Upper lobe of left lung (tissue), 6 donors: Measurements from ENCODE around the gene NKD2. TPM values are rescaled to one million over a fixed set of nuclear protein-coding genes. Genes with fewer than 3 reads are reported as not detected.
"Not testable (repeated sequence)": the region's sequence is repeated elsewhere in the genome, so short reads cannot be mapped to it uniquely, and the experiment has no call there.

Source experiments
- ATAC-seq, 2 donors: fragments of 200-7000 bp; cut with Tn5 transposase; one replicate each; pipeline ENCODE4 v1.9.1; 2022; ENCODE audit warnings: mild to moderate bottlenecking in 2 of 2, moderate library complexity in 2 of 2; ENCODE audit not compliant: low FRiP score in 2 of 2
- DNase-seq, 2 donors: peaks; one replicate each; pipeline ENCODE4 v3.0.0-alpha.2; 2019 to 2020
- H3K27ac ChIP-seq, 4 donors: fragments of 200-600 bp; sonication (generic); one replicate each; pipeline ENCODE4 v1.5.1; 2016 to 2019
- H3K27me3 ChIP-seq, 4 donors: fragments of 200-600 bp; sonication (generic); one replicate each; pipeline ENCODE4 v1.5.1; 2017 to 2019
- H3K36me3 ChIP-seq, 4 donors: fragments of 200-600 bp; sonication (generic); one replicate each; pipeline ENCODE4 v1.5.1; 2016 to 2019
- H3K4me1 ChIP-seq, 4 donors: fragments of 200-600 bp; sonication (generic); one replicate each; pipeline ENCODE4 v1.5.1; 2018 to 2019
- H3K4me3 ChIP-seq, 4 donors: fragments of 200-600 bp; sonication (generic); one replicate each; pipeline ENCODE4 v1.5.1; 2017 to 2019; ENCODE audit warnings: mild to moderate bottlenecking in 2 of 4, moderate library complexity in 1 of 4
- H3K9me3 ChIP-seq, 4 donors: fragments of 200-600 bp; sonication (generic); one replicate each; pipeline ENCODE4 v1.5.1; 2018 to 2019
- CTCF ChIP-seq, 6 experiments: fragments of 450-650 bp in 4 of 6; fragments of 200-600 bp in 2 of 6; sonication (generic) in 2 of 6; IDR thresholded peaks; one replicate each; pipeline ENCODE4 v1.5.1; 2016 to 2019; ENCODE audit warnings: antibody characterized with exemption in 6 of 6
- EP300 ChIP-seq, 4 donors: sonication (generic); formaldehyde crosslinking; IDR thresholded peaks; one replicate each; pipeline ENCODE4 v1.5.1; 2017; ENCODE audit warnings: antibody characterized with exemption in 4 of 4, control low read depth in 2 of 4
- POLR2A ChIP-seq, 4 donors: fragments of 450-650 bp; IDR thresholded peaks; one replicate each; pipeline ENCODE4 v1.5.1; 2016 to 2017; ENCODE audit warnings: antibody characterized with exemption in 4 of 4, mild to moderate bottlenecking in 2 of 4
- POLR2AphosphoS5 ChIP-seq, 2 donors: sonication (generic); formaldehyde crosslinking; IDR thresholded peaks; one replicate each; pipeline ENCODE4 v1.5.1; 2017; ENCODE audit warnings: antibody characterized with exemption in 2 of 2
- WGBS, 2 donors: methylation state at CpG; one replicate each; pipeline ENCODE4 v1.1.5; 2017 to 2018; 5-methylcytosine and 5-hydroxymethylcytosine counted together
- total RNA-seq, 6 donors: library from RNA; depleted of rRNA in 4 of 6; stranded (reverse); fragments of >200 nt in 4 of 6; gene quantifications; one replicate each; pipeline versions ENCODE4 v1.1.0 to v1.2.1, GENCODE V29; 2016 to 2021
- donor health status: DM: no; HTN: no; CAD: no; lungs with moderate emphysema.
- donor health status: DM: no; HTN: yes; CAD: no; lungs with severe emphysema.

Gene NKD2
- total RNA-seq, 6 donors from 2014 or later = 8.9 to 126 (median 50.6) TPM

- no peak overlapping the region for H3K4me3 ChIP-seq
- H3K27me3 ChIP-seq = no peaks in the 10 kb centered on the region
- peaks cover under 1 to 12% (median 9%) of the 10 kb centered on the region in 4 donors for H3K4me1 ChIP-seq
- 71 to 73% methylated on average over 6 to 12 of the region's 12 CpGs for whole genome bisulfite sequencing, 2 donors
- no peaks in the 10 kb centered on the region for H3K36me3 ChIP-seq
- H3K27ac ChIP-seq = peak overlapping the region; percentile 23 to 77 (median 73)
- no peak for TF ChIP-seq POLR2AphosphoS5 (IDR thresholded peaks at IDR 0.05)
- peak; percentile 19 to 63 for DNase-seq
- peak in 1 of 2 donors; percentile 1 for ATAC-seq
- no peaks in the 10 kb centered on the region for H3K9me3 ChIP-seq
Measured at GRCh38 chr5:998246-999031, 10.2 kb upstream of the NKD2 start.

- 76 to 87% methylated on average over 3 to 6 of the region's 6 CpGs for WGBS, 2 donors
- H3K27ac ChIP-seq = peak overlapping the region in 3 of 4 donors; percentile 18 to 77 (median 56)
- H3K4me1 ChIP-seq = peaks cover 7 to 18% (median 15%) of the 10 kb centered on the region in 4 donors
- no peaks in the 10 kb centered on the region for H3K36me3 ChIP-seq
- no peak overlapping the region for H3K4me3 ChIP-seq
- DNase-seq (peak in 1 of 2 donors; percentile 23), ATAC-seq (peak; percentile 8 to 15)
- TF ChIP-seq POLR2AphosphoS5 (IDR thresholded peaks at IDR 0.05) (peak; percentile 77 to 91), EP300 (IDR thresholded peaks at IDR 0.05) (peak in 1 of 4 donors; percentile 15), POLR2A (IDR thresholded peaks at IDR 0.05) (no peak)
- H3K9me3 ChIP-seq = no peaks in the 10 kb centered on the region
- no peaks in the 10 kb centered on the region for H3K27me3 ChIP-seq
Measured at GRCh38 chr5:999032-999501, 9.5 kb upstream of the NKD2 start.

- no peak for ATAC-seq
- no peak overlapping the region for H3K4me3 ChIP-seq
- H3K4me1 ChIP-seq = peaks cover 13 to 23% (median 21%) of the 10 kb centered on the region in 4 donors
- H3K9me3 ChIP-seq = no peaks in the 10 kb centered on the region
- H3K36me3 ChIP-seq = no peaks in the 10 kb centered on the region
- H3K27ac ChIP-seq = peak overlapping the region in 3 of 4 donors; percentile 18 to 74 (median 56)
- no peaks in the 10 kb centered on the region for H3K27me3 ChIP-seq
- 89 to 92% methylated on average over 5 of the region's 5 CpGs for WGBS, 2 donors
- DNase-seq = no peak
- TF ChIP-seq POLR2AphosphoS5 (IDR thresholded peaks at IDR 0.05) = no peak
- no peak for TF ChIP-seq POLR2A (IDR thresholded peaks at IDR 0.05)
- TF ChIP-seq EP300 (IDR thresholded peaks at IDR 0.05) = no peak
- TF ChIP-seq CTCF (IDR thresholded peaks at IDR 0.05) = no peak
Measured at GRCh38 chr5:999724-1000123, 8.9 kb upstream of the NKD2 start.

- no peak for DNase-seq
- TF ChIP-seq CTCF (IDR thresholded peaks at IDR 0.05) = no peak
- TF ChIP-seq POLR2AphosphoS5 (IDR thresholded peaks at IDR 0.05) = no peak
Measured at GRCh38 chr5:1000329-1000728, 8.3 kb upstream of the NKD2 start.

GRCh38 chr5:1000831-1001230, 7.8 kb upstream of the NKD2 start:
- peak in 1 of 2 donors; percentile 11 for DNase-seq
- not testable (repeated sequence) for H3K27me3 ChIP-seq, H3K36me3 ChIP-seq, H3K27ac ChIP-seq, H3K9me3 ChIP-seq, H3K4me3 ChIP-seq, ATAC-seq
- peaks cover 22 to 33% (median 30%) of the 10 kb centered on the region in 4 donors for H3K4me1 ChIP-seq
- WGBS, 2 donors = 91 to 93% methylated on average over 9 to 11 of the region's 11 CpGs

More at GRCh38 chr5:1000329-1000728, 8.3 kb upstream of the NKD2 start:
- Histone ChIP-seq H3K27ac (peak overlapping the region in 1 of 4 donors; percentile 74), H3K4me3 (no peak overlapping the region), H3K4me1 (peaks cover 18 to 29% (median 26%) of the 10 kb centered on the region in 4 donors), H3K36me3 (no peaks in the 10 kb centered on the region), H3K9me3 (no peaks in the 10 kb centered on the region), H3K27me3 (peaks cover 0 to 5% (median 0%) of the 10 kb centered on the region in 4 donors)
- WGBS, 2 donors = 88 to 100% methylated on average over 2 to 9 of the region's 9 CpGs
- no peak for ATAC-seq

- DNase-seq (peak; percentile 18 to 48), ATAC-seq (no peak)
- Histone ChIP-seq H3K27me3 (peaks cover 0 to 6% (median 0%) of the 10 kb centered on the region in 4 donors), H3K9me3 (no peaks in the 10 kb centered on the region), H3K4me1 (peaks cover 22 to 33% (median 30%) of the 10 kb centered on the region in 4 donors), H3K27ac (no peak overlapping the region), H3K4me3 (no peak overlapping the region), H3K36me3 (no peaks in the 10 kb centered on the region)
- TF ChIP-seq POLR2A (IDR thresholded peaks at IDR 0.05) (no peak), CTCF (IDR thresholded peaks at IDR 0.05) (no peak), EP300 (IDR thresholded peaks at IDR 0.05) (no peak), POLR2AphosphoS5 (IDR thresholded peaks at IDR 0.05) (no peak)
- 87 to 91% methylated on average over 13 to 17 of the region's 19 CpGs for WGBS, 2 donors
Measured at GRCh38 chr5:1001406-1002270, 7.0 kb upstream of the NKD2 start.
